NOMO-1 treated with DMSO at 0.1 percent for 48 hours (cell line): ENCODE measurements around the gene LRRC51.
"Not testable (repeated sequence)": the region's sequence is repeated elsewhere in the genome, so short reads cannot be mapped to it uniquely, and the experiment has no call there.

ENCODE experiments used
- DNase-seq: peaks from one replicate; lab custom pipeline; 2025; ENCODE audit not compliant: unreplicated experiment; lab: John Stamatoyannopoulos, UW

LRRC51 gene

GRCh38 chr11:72138821-72139390 is 58.3 kb downstream of the LRRC51 start:
- DNase-seq: no peak

- no peak for DNase-seq
These were observed 58.9 kb downstream of the LRRC51 start for GRCh38 chr11:72139500-72139899.

GRCh38 chr11:72140661-72141060 is 60.0 kb downstream of the LRRC51 start:
- no peak for DNase-seq

GRCh38 chr11:72141066-72141465 is 60.4 kb downstream of the LRRC51 start:
- no peak for DNase-seq

GRCh38 chr11:72142086-72142485 is 61.4 kb downstream of the LRRC51 start:
- DNase-seq: not testable (repeated sequence)

- not testable (repeated sequence) for DNase-seq
These were observed 61.9 kb downstream of the LRRC51 start for GRCh38 chr11:72142543-72142942.

- no peak for DNase-seq
These were observed 64.3 kb downstream of the LRRC51 start for GRCh38 chr11:72144807-72145565.
